Nephron (organoid): ENCODE results near the gene HIVEP2.

Experiments used
- H3K27ac Mint-ChIP-seq, 3 experiments: 2 replicates each; pipeline ENCODE4 v1.8.0; 2020; ENCODE audit warnings: mixed read lengths in 3 of 3, mild to moderate bottlenecking in 2 of 3, moderate library complexity in 1 of 3
- H3K27me3 Mint-ChIP-seq: 2 replicates; pipeline ENCODE4 v1.8.0; 2021; ENCODE audit warnings: low read depth, mild to moderate bottlenecking, moderate library complexity, mixed read lengths
- H3K36me3 Mint-ChIP-seq: 2 replicates; pipeline ENCODE4 v1.8.0; 2020; ENCODE audit warnings: low read depth, mixed read lengths
- H3K4me1 Mint-ChIP-seq: 2 replicates; pipeline ENCODE4 v1.8.0; 2020; ENCODE audit warnings: mixed read lengths
- H3K4me3 Mint-ChIP-seq, 3 experiments: 2 replicates each; pipeline ENCODE4 v1.8.0; 2020; ENCODE audit warnings: mild to moderate bottlenecking in 3 of 3, mixed read lengths in 3 of 3, moderate library complexity in 2 of 3
- H3K9me3 Mint-ChIP-seq: 2 replicates; pipeline ENCODE4 v1.8.0; 2020; ENCODE audit warnings: mixed read lengths
- TF ChIP-seq, protein P1 (sequence below), 3 experiments: fragments of 200-600 bp; sonication (generic); IDR thresholded peaks; one replicate each; pipeline ENCODE4 v1.5.0; 2021; ENCODE audit warnings: antibody characterized with exemption in 3 of 3; ENCODE audit not compliant: unreplicated experiment in 3 of 3

Gene HIVEP2

GRCh38 chr6:142850679-142851423, 94.1 kb downstream of the HIVEP2 start:
- peaks cover 90% of the 10 kb centered on the region for H3K4me1 Mint-ChIP-seq
- H3K27me3 Mint-ChIP-seq, result no peaks in the 10 kb centered on the region
- TF ChIP-seq, protein P1, sequence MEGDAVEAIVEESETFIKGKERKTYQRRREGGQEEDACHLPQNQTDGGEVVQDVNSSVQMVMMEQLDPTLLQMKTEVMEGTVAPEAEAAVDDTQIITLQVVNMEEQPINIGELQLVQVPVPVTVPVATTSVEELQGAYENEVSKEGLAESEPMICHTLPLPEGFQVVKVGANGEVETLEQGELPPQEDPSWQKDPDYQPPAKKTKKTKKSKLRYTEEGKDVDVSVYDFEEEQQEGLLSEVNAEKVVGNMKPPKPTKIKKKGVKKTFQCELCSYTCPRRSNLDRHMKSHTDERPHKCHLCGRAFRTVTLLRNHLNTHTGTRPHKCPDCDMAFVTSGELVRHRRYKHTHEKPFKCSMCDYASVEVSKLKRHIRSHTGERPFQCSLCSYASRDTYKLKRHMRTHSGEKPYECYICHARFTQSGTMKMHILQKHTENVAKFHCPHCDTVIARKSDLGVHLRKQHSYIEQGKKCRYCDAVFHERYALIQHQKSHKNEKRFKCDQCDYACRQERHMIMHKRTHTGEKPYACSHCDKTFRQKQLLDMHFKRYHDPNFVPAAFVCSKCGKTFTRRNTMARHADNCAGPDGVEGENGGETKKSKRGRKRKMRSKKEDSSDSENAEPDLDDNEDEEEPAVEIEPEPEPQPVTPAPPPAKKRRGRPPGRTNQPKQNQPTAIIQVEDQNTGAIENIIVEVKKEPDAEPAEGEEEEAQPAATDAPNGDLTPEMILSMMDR (IDR thresholded peaks at IDR 0.05; ENCODE audit: unreplicated experiment in 3 of 3), result no peak

GRCh38 chr6:142848976-142849375, 96.0 kb downstream of the HIVEP2 start:
- TF ChIP-seq, protein P1 (IDR thresholded peaks at IDR 0.05; ENCODE audit: unreplicated experiment in 3 of 3), result no peak
- Mint-ChIP-seq H3K27me3 (no peaks in the 10 kb centered on the region), H3K4me3 (no peak overlapping the region), H3K9me3 (no peaks in the 10 kb centered on the region), H3K27ac (peak overlapping the region; percentile 1 to 59 (median 4)), H3K36me3 (no peaks in the 10 kb centered on the region), H3K4me1 (peaks cover 90% of the 10 kb centered on the region)

More at GRCh38 chr6:142850679-142851423, 94.1 kb downstream of the HIVEP2 start:
- Mint-ChIP-seq H3K4me3 (no peak overlapping the region), H3K9me3 (no peaks in the 10 kb centered on the region), H3K36me3 (no peaks in the 10 kb centered on the region), H3K27ac (peak overlapping the region; percentile 25 to 71 (median 65))

- TF ChIP-seq, protein P1 (IDR thresholded peaks at IDR 0.05; ENCODE audit: unreplicated experiment in 3 of 3), result no peak
- no peaks in the 10 kb centered on the region for H3K27me3 Mint-ChIP-seq
- no peaks in the 10 kb centered on the region for H3K36me3 Mint-ChIP-seq
- H3K4me3 Mint-ChIP-seq, result peak overlapping the region in 1 of 3 experiments; percentile 5
- H3K27ac Mint-ChIP-seq, result peak overlapping the region; percentile 60 to 95 (median 88)
- peaks cover 87% of the 10 kb centered on the region for H3K4me1 Mint-ChIP-seq
- H3K9me3 Mint-ChIP-seq, result no peaks in the 10 kb centered on the region
Measured at GRCh38 chr6:142848156-142848555, 96.8 kb downstream of the HIVEP2 start.

- Mint-ChIP-seq H3K4me1 (peaks cover 88% of the 10 kb centered on the region), H3K27me3 (no peaks in the 10 kb centered on the region), H3K27ac (peak overlapping the region; percentile 88 to 95 (median 95)), H3K36me3 (no peaks in the 10 kb centered on the region), H3K9me3 (no peaks in the 10 kb centered on the region), H3K4me3 (peak overlapping the region in 2 of 3 experiments; percentile 71 to 76)
- TF ChIP-seq, protein P1 (IDR thresholded peaks at IDR 0.05; ENCODE audit: unreplicated experiment in 3 of 3), result no peak
Measured at GRCh38 chr6:142846883-142847287, 98.1 kb downstream of the HIVEP2 start.

GRCh38 chr6:142846459-142846831, 98.5 kb downstream of the HIVEP2 start:
- peak overlapping the region; percentile 70 to 76 (median 71) for H3K4me3 Mint-ChIP-seq
- H3K36me3 Mint-ChIP-seq, result no peaks in the 10 kb centered on the region
- H3K27ac Mint-ChIP-seq, result peak overlapping the region; percentile 88 to 95 (median 95)
- TF ChIP-seq, protein P1 (IDR thresholded peaks at IDR 0.05; ENCODE audit: unreplicated experiment in 3 of 3), result no peak
- H3K4me1 Mint-ChIP-seq, result peaks cover 86% of the 10 kb centered on the region
- no peaks in the 10 kb centered on the region for H3K9me3 Mint-ChIP-seq
- H3K27me3 Mint-ChIP-seq, result no peaks in the 10 kb centered on the region
